Activated CD8-positive, alpha-beta T cell treated with anti-CD3 and anti-CD28 coated beads for 36 hours (primary cell): ENCODE results near the gene GRK6. TPM values are rescaled to one million over a fixed set of nuclear protein-coding genes. Genes with fewer than 3 reads are reported as not detected.
A peak's percentile ranks its signal among the peaks of the same experiment; 100 is the strongest.

ENCODE experiments used
- ATAC-seq: fragments of 200-7000 bp; cut with Tn5 transposase; one replicate; pipeline ENCODE4 v1.10.0; 2021; ENCODE audit warnings: mild to moderate bottlenecking, moderate library complexity
- CTCF ChIA-PET: fragments of 350-600 bp; sonication (Branson Sonifier 250); formaldehyde crosslinking; loops from one replicate; lab custom pipeline; 2021; ENCODE audit warnings: antibody characterized with exemption; lab: Charles Lee
- POLR2A ChIA-PET: fragments of 350-600 bp; sonication (Branson Sonifier 250); formaldehyde crosslinking; loops from one replicate; lab custom pipeline; 2021; ENCODE audit warnings: antibody characterized with exemption; lab: Charles Lee
- DNase-seq: peaks from one replicate; pipeline ENCODE4 v3.0.0-alpha.2; 2020
- H3K27ac Mint-ChIP-seq: one replicate; pipeline ENCODE4 v1.8.0; 2021; ENCODE audit warnings: mild to moderate bottlenecking, mixed read lengths
- H3K27me3 Mint-ChIP-seq: one replicate; pipeline ENCODE4 v1.8.0; 2021; ENCODE audit warnings: mixed read lengths
- H3K36me3 Mint-ChIP-seq: one replicate; pipeline ENCODE4 v1.8.0; 2021; ENCODE audit warnings: low read depth, mixed read lengths
- H3K4me1 Mint-ChIP-seq: one replicate; pipeline ENCODE4 v1.8.0; 2021; ENCODE audit warnings: low read depth, mixed read lengths
- H3K4me3 Mint-ChIP-seq: one replicate; pipeline ENCODE4 v1.8.0; 2021; ENCODE audit warnings: mild to moderate bottlenecking, moderate library complexity, mixed read lengths
- H3K9me3 Mint-ChIP-seq: one replicate; pipeline ENCODE4 v1.8.0; 2021; ENCODE audit warnings: mixed read lengths
- intact Hi-C: fragments of 100-400 bp; cut with micrococcal nuclease; formaldehyde crosslinking; loops from one replicate; pipeline ENCODE4 v1.10.0; 2022
- total RNA-seq, 2 experiments: library from RNA; stranded (reverse); gene quantifications; one replicate each; pipeline ENCODE4 v1.2.3, GENCODE V29; 2021
- TF ChIP-seq, protein P1 (sequence below): fragments of 200-600 bp; IDR thresholded peaks from one replicate; pipeline ENCODE4 v1.8.0; 2022; ENCODE audit warnings: antibody characterized with exemption, mild to moderate bottlenecking

The GRK6 gene
- total RNA-seq, 2 experiments from 2014 or later, result 133 to 137 TPM

DNA sequence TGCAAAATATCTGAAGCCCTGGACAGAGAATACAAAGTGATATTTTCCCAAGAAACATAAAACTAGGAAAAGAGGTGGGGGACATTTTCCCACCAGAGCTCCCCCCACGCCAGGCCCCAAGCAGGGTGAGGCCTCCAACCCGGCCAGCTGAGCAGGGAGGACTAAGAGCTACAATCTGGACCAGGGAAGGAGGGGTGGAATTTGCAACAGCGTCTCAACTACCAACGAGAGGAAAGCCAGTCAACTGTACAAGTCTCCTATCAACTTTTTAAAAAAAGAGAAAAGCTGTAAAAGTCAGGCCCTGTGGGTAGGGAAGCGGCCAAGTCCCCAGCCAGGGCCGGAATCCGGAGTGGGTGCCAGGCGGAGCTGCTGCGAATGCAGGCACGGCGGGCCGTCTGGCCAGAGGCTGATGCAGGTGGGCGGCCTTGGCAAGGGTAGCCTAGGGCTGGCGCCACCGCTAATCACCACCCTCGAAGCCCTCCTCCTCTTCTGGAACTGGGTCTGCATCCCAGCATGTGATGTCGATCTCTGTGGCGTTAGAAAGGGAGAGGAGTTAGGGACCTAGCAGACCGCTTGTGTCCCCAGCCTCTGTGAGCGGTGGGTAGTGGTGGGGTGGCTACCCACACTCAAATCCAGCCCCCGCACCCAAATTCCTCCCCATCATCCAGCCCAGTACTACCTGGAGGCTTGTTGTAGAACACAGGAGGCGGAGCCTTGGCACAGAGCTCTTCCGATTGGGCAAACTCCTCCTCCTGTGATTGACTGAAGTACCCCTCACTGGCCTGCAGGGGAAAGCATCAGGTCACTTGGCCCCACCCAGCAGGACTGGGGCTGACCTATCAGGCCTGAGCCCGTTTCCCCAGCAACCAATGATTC, 30.7 kb downstream of the GRK6 start:
- TF ChIP-seq, protein P1, sequence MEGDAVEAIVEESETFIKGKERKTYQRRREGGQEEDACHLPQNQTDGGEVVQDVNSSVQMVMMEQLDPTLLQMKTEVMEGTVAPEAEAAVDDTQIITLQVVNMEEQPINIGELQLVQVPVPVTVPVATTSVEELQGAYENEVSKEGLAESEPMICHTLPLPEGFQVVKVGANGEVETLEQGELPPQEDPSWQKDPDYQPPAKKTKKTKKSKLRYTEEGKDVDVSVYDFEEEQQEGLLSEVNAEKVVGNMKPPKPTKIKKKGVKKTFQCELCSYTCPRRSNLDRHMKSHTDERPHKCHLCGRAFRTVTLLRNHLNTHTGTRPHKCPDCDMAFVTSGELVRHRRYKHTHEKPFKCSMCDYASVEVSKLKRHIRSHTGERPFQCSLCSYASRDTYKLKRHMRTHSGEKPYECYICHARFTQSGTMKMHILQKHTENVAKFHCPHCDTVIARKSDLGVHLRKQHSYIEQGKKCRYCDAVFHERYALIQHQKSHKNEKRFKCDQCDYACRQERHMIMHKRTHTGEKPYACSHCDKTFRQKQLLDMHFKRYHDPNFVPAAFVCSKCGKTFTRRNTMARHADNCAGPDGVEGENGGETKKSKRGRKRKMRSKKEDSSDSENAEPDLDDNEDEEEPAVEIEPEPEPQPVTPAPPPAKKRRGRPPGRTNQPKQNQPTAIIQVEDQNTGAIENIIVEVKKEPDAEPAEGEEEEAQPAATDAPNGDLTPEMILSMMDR, result no peak
- intact Hi-C loops, result loop anchor here (5.0 kb wide), 1 partner anchor 40 kb away; the partner anchor contains the start of gene PDLIM7
- H3K36me3 Mint-ChIP-seq, result peaks cover 20% of the 10 kb centered on the region
- H3K4me1 Mint-ChIP-seq, result peaks cover 30% of the 10 kb centered on the region
- CTCF ChIA-PET, result interaction anchor here (0.6 to 6.8 kb wide), 32 partner anchors 9 to 151 kb away, joined by 3 to 102 read pairs (median 5); partner anchors contain the start of genes LMAN2, MXD3, PDLIM7 and PRR7
- peak overlapping the region; percentile 69 for H3K27ac Mint-ChIP-seq
- no peaks in the 10 kb centered on the region for H3K9me3 Mint-ChIP-seq
- ATAC-seq, result peak; percentile 65
- POLR2A ChIA-PET, result interaction anchor here (0.7 to 22.1 kb wide), 9 partner anchors 8 to 67 kb away, joined by 3 to 294 read pairs (median 4); partner anchors contain the start of genes DBN1 and PRR7
- H3K4me3 Mint-ChIP-seq, result peak overlapping the region; percentile 49
- peak; percentile 81 for DNase-seq
- no peaks in the 10 kb centered on the region for H3K27me3 Mint-ChIP-seq

DNA sequence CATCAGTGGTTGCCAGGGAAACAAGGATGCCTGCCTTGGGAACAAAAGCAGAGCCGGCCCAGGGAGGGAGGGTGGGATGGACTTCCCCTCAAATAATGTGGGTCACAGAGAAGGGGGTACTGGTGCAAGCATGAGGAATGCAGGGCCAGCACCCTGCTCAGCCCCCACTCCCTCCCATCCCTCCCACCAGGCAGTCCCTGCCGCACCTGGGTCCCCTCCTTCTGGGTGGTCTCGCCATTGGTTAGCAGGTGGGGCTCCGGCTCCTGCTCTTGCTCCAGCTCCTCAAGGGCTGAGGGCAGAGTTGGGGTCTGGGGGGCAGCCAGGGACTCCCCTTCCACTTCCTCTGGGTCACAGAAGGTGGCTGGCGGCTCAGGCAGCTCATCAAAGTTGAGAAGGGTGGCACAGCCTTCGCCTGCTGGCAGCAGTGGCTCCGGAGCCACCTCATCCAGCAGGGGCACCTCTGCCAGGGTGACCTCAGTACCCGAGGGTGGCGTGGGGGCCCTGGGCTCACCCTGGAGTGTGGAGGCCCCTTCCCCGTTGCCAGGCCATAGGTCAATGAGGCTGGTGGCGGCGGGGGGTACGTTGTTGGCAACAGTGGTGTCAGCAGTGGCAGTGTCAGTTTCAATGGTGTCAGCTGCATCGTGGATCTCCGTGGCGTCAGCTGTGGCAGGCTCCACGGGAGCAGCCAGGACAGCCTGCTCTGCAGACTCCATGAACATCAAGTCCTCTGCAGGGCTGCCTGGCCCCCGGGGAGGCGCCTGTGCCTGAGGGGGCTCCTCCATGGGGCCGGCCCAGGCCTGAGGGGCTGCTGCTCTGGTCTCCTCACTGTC, 31.6 kb downstream of the GRK6 start:
- intact Hi-C loops, result loop anchor here (5.0 kb wide), 1 partner anchor 39 kb away; the partner anchor contains the start of gene PDLIM7
- H3K36me3 Mint-ChIP-seq, result peaks cover 22% of the 10 kb centered on the region
- TF ChIP-seq, protein P1, result peak; percentile 56
- DNase-seq (no peak), ATAC-seq (no peak)
- ChIA-PET CTCF (interaction anchor here (0.7 to 6.8 kb wide), 25 partner anchors 8 to 152 kb away, joined by 3 to 102 read pairs (median 6); partner anchors contain the start of genes PDLIM7 and PRR7), POLR2A (interaction anchor here (1.0 to 22.1 kb wide), 5 partner anchors 9 to 56 kb away, joined by 4 to 294 read pairs (median 6); partner anchors contain the start of genes DBN1 and PRR7)
- no peak overlapping the region for H3K27ac Mint-ChIP-seq
- H3K27me3 Mint-ChIP-seq, result no peaks in the 10 kb centered on the region
- H3K9me3 Mint-ChIP-seq, result no peaks in the 10 kb centered on the region
- no peak overlapping the region for H3K4me3 Mint-ChIP-seq
- peaks cover 35% of the 10 kb centered on the region for H3K4me1 Mint-ChIP-seq

DNA sequence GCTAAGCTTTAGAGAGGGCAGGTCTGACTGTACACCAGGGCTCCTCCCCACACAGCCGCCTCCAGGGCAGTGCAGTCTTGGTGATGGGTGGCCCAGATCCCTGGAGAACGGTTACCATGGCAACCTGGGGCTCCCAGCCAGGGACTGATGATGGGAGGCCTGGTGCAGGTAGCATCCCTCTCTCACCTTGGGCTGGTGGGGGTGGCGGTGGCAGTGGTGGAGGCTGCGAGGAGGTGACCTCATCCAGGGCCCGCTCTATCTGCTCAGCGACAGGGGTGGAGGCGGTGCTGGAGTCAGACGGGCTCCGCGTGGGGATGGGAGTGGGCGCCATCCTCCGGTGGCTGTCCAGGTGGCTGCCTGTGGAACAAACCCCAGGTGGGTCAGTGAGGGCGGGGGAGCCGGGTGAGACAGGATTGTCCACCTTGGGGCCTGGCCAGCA, 32.5 kb downstream of the GRK6 start:
- no peaks in the 10 kb centered on the region for H3K27me3 Mint-ChIP-seq
- H3K4me1 Mint-ChIP-seq, result peaks cover 26% of the 10 kb centered on the region
- intact Hi-C loops, result loop anchor here (5.0 kb wide), 1 partner anchor 38 kb away; the partner anchor contains the start of gene PDLIM7
- no peak overlapping the region for H3K27ac Mint-ChIP-seq
- TF ChIP-seq, protein P1, result no peak
- ATAC-seq, result no peak
- no peaks in the 10 kb centered on the region for H3K9me3 Mint-ChIP-seq
- ChIA-PET CTCF (interaction anchor here (2.4 to 6.8 kb wide), 3 partner anchors 19 to 56 kb away, joined by 24 to 65 read pairs (median 48); no protein-coding TSS in a partner anchor), POLR2A (interaction anchor here (7.8 to 22.1 kb wide), 2 partner anchors 15 kb away, joined by 98 to 294 read pairs; partner anchors contain the start of genes DBN1 and PRR7)
- no peak overlapping the region for H3K4me3 Mint-ChIP-seq
- H3K36me3 Mint-ChIP-seq, result peaks cover 28% of the 10 kb centered on the region
- no peak for DNase-seq

DNA sequence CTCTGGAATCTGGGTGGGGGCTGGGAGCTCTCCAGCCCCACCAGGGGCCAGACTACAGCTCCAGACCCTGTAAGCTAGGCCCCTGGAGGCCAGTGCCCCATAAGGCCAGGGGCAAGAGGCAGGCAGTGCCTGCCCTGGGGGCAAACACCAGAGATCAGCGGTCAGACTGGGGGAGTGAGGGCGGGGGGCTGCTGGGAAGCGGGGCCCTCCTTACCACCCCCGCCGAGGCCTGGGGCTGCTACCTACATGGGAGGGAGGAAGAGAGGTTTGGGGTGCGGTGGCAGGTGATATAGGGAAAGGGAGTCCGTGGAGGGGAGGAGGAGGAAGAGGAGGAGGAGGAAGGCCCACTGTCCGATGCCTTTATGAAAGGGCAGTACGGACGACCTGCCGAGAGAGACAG, 32.9 kb downstream of the GRK6 start:
- CTCF ChIA-PET, result interaction anchor here (2.6 to 6.8 kb wide), 2 partner anchors 19 to 42 kb away, joined by 24 to 48 read pairs; no protein-coding TSS in a partner anchor
- H3K27ac Mint-ChIP-seq, result no peak overlapping the region
- no peaks in the 10 kb centered on the region for H3K9me3 Mint-ChIP-seq
- TF ChIP-seq, protein P1, result no peak
- ATAC-seq (no peak), DNase-seq (no peak)
- POLR2A ChIA-PET, result interaction anchor here (0.6 to 22.1 kb wide), 3 partner anchors 10 to 39 kb away, joined by 3 to 294 read pairs (median 3); partner anchors contain the start of gene DBN1
- H3K36me3 Mint-ChIP-seq, result peaks cover 28% of the 10 kb centered on the region
- intact Hi-C loops, result loop anchor here (5.0 kb wide), 1 partner anchor 38 kb away; the partner anchor contains the start of gene PDLIM7
- H3K27me3 Mint-ChIP-seq, result no peaks in the 10 kb centered on the region
- no peak overlapping the region for H3K4me3 Mint-ChIP-seq
- peaks cover 25% of the 10 kb centered on the region for H3K4me1 Mint-ChIP-seq
